Activated CD4-positive, CD25-positive, alpha-beta regulatory T cell (primary cell): ENCODE measurements around the gene NUPR1.
"Not testable (repeated sequence)": the region's sequence is repeated elsewhere in the genome, so short reads cannot be mapped to it uniquely, and the experiment has no call there.

ENCODE experiments used
- DNase-seq, 4 experiments: peaks; one replicate each; lab custom pipeline; 2025; lab: John Stamatoyannopoulos, UW

Gene NUPR1

GRCh38 chr16:28538733-28539596, at the start of gene NUPR1:
TSS of gene NUPR1 (minus strand) at chr16:28538974. CDS start at chr16:28538907, 67 bp downstream.
- DNase-seq = no peak

- DNase-seq = no peak
These were observed 48.6 kb upstream of the NUPR1 start for GRCh38 chr16:28587386-28587785.

- DNase-seq = no peak
These were observed 47.7 kb upstream of the NUPR1 start for GRCh38 chr16:28586466-28586865.

GRCh38 chr16:28585674-28586073, 46.9 kb upstream of the NUPR1 start:
- no peak for DNase-seq

GRCh38 chr16:28580726-28581315, 42.0 kb upstream of the NUPR1 start:
- no peak for DNase-seq

GRCh38 chr16:28575446-28576109, 36.8 kb upstream of the NUPR1 start:
- DNase-seq = no peak

GRCh38 chr16:28574925-28575324, 36.2 kb upstream of the NUPR1 start:
- no peak for DNase-seq

GRCh38 chr16:28573738-28574718, 35.3 kb upstream of the NUPR1 start:
- DNase-seq = no peak

- no peak for DNase-seq
These were observed 34.1 kb upstream of the NUPR1 start for GRCh38 chr16:28572696-28573510.

GRCh38 chr16:28569968-28570752, 31.4 kb upstream of the NUPR1 start:
- DNase-seq = no peak

GRCh38 chr16:28569021-28569420, 30.2 kb upstream of the NUPR1 start:
- no peak for DNase-seq

- no peak for DNase-seq
These were observed 28.5 kb upstream of the NUPR1 start for GRCh38 chr16:28567292-28567691.

- not testable (repeated sequence) for DNase-seq
These were observed 27.6 kb upstream of the NUPR1 start for GRCh38 chr16:28566233-28566925.

GRCh38 chr16:28563218-28563617, 24.4 kb upstream of the NUPR1 start:
- DNase-seq = no peak

GRCh38 chr16:28562199-28562598, 23.4 kb upstream of the NUPR1 start:
- no peak for DNase-seq

GRCh38 chr16:28561557-28562187, 22.9 kb upstream of the NUPR1 start:
- DNase-seq = no peak

- DNase-seq = no peak
These were observed 19.7 kb upstream of the NUPR1 start for GRCh38 chr16:28558456-28558855.

- DNase-seq = no peak
These were observed 18.1 kb upstream of the NUPR1 start for GRCh38 chr16:28556914-28557320.

GRCh38 chr16:28555561-28555960, 16.8 kb upstream of the NUPR1 start:
- DNase-seq = no peak
